ENCODE data around the gene FAM83G. TPM values are rescaled to one million over a fixed set of nuclear protein-coding genes. Genes with fewer than 3 reads are reported as not detected.
A peak's percentile ranks its signal among the peaks of the same experiment; 100 is the strongest.

FAM83G gene
- total RNA-seq, 1 experiment from 2014 or later: 8.0 TPM

GRCh38 chr17:19010729-19011505 lies 6.4 kb upstream of the FAM83G start:
- DNase-seq (ENCODE audit: low read depth): no peak

- no peak for DNase-seq (ENCODE audit: low read depth)
These were observed 5.4 kb upstream of the FAM83G start for GRCh38 chr17:19009970-19010369.

GRCh38 chr17:19006698-19007097 lies 2.1 kb upstream of the FAM83G start:
- no peak for DNase-seq (ENCODE audit: low read depth)

GRCh38 chr17:19005789-19006430 lies 1.3 kb upstream of the FAM83G start:
- no peak for DNase-seq (ENCODE audit: low read depth)

GRCh38 chr17:19005137-19005773 lies 691 bp upstream of the FAM83G start:
- DNase-seq (ENCODE audit: low read depth): no peak

GRCh38 chr17:19003543-19004420 lies 782 bp downstream of the FAM83G start:
- DNase-seq (ENCODE audit: low read depth): no peak

- DNase-seq (ENCODE audit: low read depth): no peak
These were observed 1.6 kb downstream of the FAM83G start for GRCh38 chr17:19002805-19003542.

GRCh38 chr17:19001907-19002590 lies 2.5 kb downstream of the FAM83G start:
- DNase-seq (ENCODE audit: low read depth): no peak

GRCh38 chr17:19000531-19001325 lies 3.8 kb downstream of the FAM83G start:
- peak; percentile 76 for DNase-seq (ENCODE audit: low read depth)

GRCh38 chr17:18999911-19000310 lies 4.7 kb downstream of the FAM83G start:
- no peak for DNase-seq (ENCODE audit: low read depth)

GRCh38 chr17:18999394-18999793 lies 5.2 kb downstream of the FAM83G start:
- no peak for DNase-seq (ENCODE audit: low read depth)

- no peak for DNase-seq (ENCODE audit: low read depth)
These were observed 6.8 kb downstream of the FAM83G start for GRCh38 chr17:18997650-18998196.

- no peak for DNase-seq (ENCODE audit: low read depth)
These were observed 8.1 kb downstream of the FAM83G start for GRCh38 chr17:18996458-18996857.

GRCh38 chr17:18995220-18995619 lies 9.3 kb downstream of the FAM83G start:
- no peak for DNase-seq (ENCODE audit: low read depth)

GRCh38 chr17:18994631-18995030 lies 9.9 kb downstream of the FAM83G start:
- no peak for DNase-seq (ENCODE audit: low read depth)

- no peak for DNase-seq (ENCODE audit: low read depth)
These were observed 10.5 kb downstream of the FAM83G start for GRCh38 chr17:18993905-18994526.

- no peak for DNase-seq (ENCODE audit: low read depth)
These were observed 12.0 kb downstream of the FAM83G start for GRCh38 chr17:18992454-18993130.
